Nephron progenitor cell (in vitro differentiated cells): Measurements from ENCODE around the gene VCAN.

Source experiments
- DNase-seq: peaks from one replicate; pipeline ENCODE4 v3.0.0; 2021
- H3K27ac Mint-ChIP-seq: 2 replicates; pipeline ENCODE4 v1.8.0; 2021; ENCODE audit warnings: mild to moderate bottlenecking, moderate library complexity, mixed read lengths
- H3K27me3 Mint-ChIP-seq: 2 replicates; pipeline ENCODE4 v1.8.0; 2021; ENCODE audit warnings: mild to moderate bottlenecking, low read depth, mixed read lengths; ENCODE audit not compliant: poor library complexity
- H3K36me3 Mint-ChIP-seq: 2 replicates; pipeline ENCODE4 v1.8.0; 2021; ENCODE audit warnings: low read depth, mixed read lengths
- H3K4me1 Mint-ChIP-seq: 2 replicates; pipeline ENCODE4 v1.8.0; 2021; ENCODE audit warnings: mixed read lengths
- H3K4me3 Mint-ChIP-seq: 2 replicates; pipeline ENCODE4 v1.8.0; 2021; ENCODE audit warnings: mild to moderate bottlenecking, moderate library complexity, mixed read lengths
- H3K9me3 Mint-ChIP-seq: 2 replicates; pipeline ENCODE4 v1.8.0; 2021; ENCODE audit warnings: mild to moderate bottlenecking, moderate library complexity, mixed read lengths
- CTCF ChIP-seq: fragments of 200-600 bp; sonication (generic); IDR thresholded peaks from 2 replicates; pipeline ENCODE4 v1.5.0; 2021; ENCODE audit warnings: antibody characterized with exemption

The VCAN gene

GRCh38 chr5:83474161-83474796 is 2.7 kb downstream of the VCAN start:
- H3K4me1 Mint-ChIP-seq = peaks cover 49% of the 10 kb centered on the region
- H3K36me3 Mint-ChIP-seq = peaks cover 29% of the 10 kb centered on the region
- TF ChIP-seq CTCF = no peak
- H3K27me3 Mint-ChIP-seq = peaks cover 3% of the 10 kb centered on the region
- H3K27ac Mint-ChIP-seq = peak overlapping the region; percentile 93
- no peaks in the 10 kb centered on the region for H3K9me3 Mint-ChIP-seq
- peak; percentile 90 for DNase-seq
- H3K4me3 Mint-ChIP-seq = peak overlapping the region; percentile 94

- Mint-ChIP-seq H3K4me1 (peaks cover 42% of the 10 kb centered on the region), H3K27me3 (peaks cover 3% of the 10 kb centered on the region), H3K27ac (peak overlapping the region; percentile 85), H3K4me3 (peak overlapping the region; percentile 94), H3K36me3 (peaks cover 36% of the 10 kb centered on the region), H3K9me3 (no peaks in the 10 kb centered on the region)
- no peak for DNase-seq
- no peak for TF ChIP-seq CTCF
These were observed 3.4 kb downstream of the VCAN start for GRCh38 chr5:83474991-83475390.

- Mint-ChIP-seq H3K4me1 (peaks cover 38% of the 10 kb centered on the region), H3K36me3 (peaks cover 40% of the 10 kb centered on the region), H3K27me3 (peaks cover 3% of the 10 kb centered on the region), H3K4me3 (peak overlapping the region; percentile 94), H3K9me3 (no peaks in the 10 kb centered on the region), H3K27ac (peak overlapping the region; percentile 85)
- no peak for TF ChIP-seq CTCF
- no peak for DNase-seq
These were observed 3.9 kb downstream of the VCAN start for GRCh38 chr5:83475391-83475863.

- Mint-ChIP-seq H3K4me3 (peak overlapping the region; percentile 94), H3K9me3 (no peaks in the 10 kb centered on the region), H3K27me3 (peaks cover 3% of the 10 kb centered on the region), H3K36me3 (peaks cover 43% of the 10 kb centered on the region), H3K4me1 (peaks cover 31% of the 10 kb centered on the region), H3K27ac (no peak overlapping the region)
- TF ChIP-seq CTCF = no peak
- DNase-seq = no peak
These were observed 4.6 kb downstream of the VCAN start for GRCh38 chr5:83475935-83476814.

GRCh38 chr5:83482961-83483360 is 11.4 kb downstream of the VCAN start:
- TF ChIP-seq CTCF = no peak
- no peak overlapping the region for H3K4me3 Mint-ChIP-seq
- peaks cover 29% of the 10 kb centered on the region for H3K4me1 Mint-ChIP-seq
- no peak for DNase-seq
- H3K27me3 Mint-ChIP-seq = no peaks in the 10 kb centered on the region
- H3K36me3 Mint-ChIP-seq = peaks cover 80% of the 10 kb centered on the region
- peak overlapping the region; percentile 50 for H3K27ac Mint-ChIP-seq
- no peaks in the 10 kb centered on the region for H3K9me3 Mint-ChIP-seq
